22Rv1 (cell line): ENCODE results near the gene SMURF2.

Experiments used
- CTCF ChIP-seq: fragments of 450-650 bp; IDR thresholded peaks from 2 replicates; pipeline ENCODE4 v1.5.1; 2017; ENCODE audit warnings: mild to moderate bottlenecking
- ZFX ChIP-seq: fragments of 450-650 bp; IDR thresholded peaks from 2 replicates; pipeline ENCODE4 v1.6.1; 2017; ENCODE audit warnings: antibody characterized with exemption, borderline replicate concordance

- no peak for TF ChIP-seq CTCF
- TF ChIP-seq ZFX = no peak
Observed at GRCh38 chr17:64707050-64707591, 45.0 kb upstream of the SMURF2 start.
